ENCODE data around the gene MMP3.

DNA sequence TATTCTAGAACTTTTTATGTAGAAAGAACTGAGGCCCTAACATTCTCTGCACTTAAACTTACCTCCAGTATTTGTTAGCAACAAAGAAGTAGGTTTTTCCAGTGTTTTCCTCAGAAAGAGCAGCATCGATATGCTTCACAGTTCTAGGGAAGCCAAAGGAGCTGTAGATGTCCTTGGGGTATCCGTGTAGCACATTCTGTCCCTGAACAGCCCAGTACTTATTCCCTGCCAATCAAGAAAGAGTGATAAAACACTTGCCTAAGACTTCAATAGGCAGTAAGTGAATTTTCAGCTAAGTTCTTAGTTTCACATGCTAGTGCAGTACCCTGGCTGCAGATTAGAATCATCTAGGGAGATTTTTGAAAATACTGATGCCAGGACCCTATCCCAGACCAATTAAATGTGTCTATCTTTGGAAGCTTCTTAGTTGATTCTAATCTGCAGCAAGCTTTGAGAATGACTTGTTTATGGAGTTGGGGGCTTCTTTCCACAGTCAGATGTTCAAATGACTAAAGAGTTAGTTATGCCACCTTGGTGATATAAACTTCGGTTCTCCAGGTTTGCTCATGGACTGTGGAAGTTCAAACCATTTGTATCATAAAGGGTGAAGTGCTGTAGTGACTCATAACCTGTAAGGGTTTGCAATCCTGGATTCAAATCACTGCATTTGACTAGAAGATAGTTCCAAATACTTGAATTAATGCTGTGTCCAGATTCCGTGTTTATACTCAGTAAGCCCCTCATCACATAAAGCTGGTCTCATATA is 52.0 kb downstream of the MMP3 start:
- TF ChIP-seq, protein P1, sequence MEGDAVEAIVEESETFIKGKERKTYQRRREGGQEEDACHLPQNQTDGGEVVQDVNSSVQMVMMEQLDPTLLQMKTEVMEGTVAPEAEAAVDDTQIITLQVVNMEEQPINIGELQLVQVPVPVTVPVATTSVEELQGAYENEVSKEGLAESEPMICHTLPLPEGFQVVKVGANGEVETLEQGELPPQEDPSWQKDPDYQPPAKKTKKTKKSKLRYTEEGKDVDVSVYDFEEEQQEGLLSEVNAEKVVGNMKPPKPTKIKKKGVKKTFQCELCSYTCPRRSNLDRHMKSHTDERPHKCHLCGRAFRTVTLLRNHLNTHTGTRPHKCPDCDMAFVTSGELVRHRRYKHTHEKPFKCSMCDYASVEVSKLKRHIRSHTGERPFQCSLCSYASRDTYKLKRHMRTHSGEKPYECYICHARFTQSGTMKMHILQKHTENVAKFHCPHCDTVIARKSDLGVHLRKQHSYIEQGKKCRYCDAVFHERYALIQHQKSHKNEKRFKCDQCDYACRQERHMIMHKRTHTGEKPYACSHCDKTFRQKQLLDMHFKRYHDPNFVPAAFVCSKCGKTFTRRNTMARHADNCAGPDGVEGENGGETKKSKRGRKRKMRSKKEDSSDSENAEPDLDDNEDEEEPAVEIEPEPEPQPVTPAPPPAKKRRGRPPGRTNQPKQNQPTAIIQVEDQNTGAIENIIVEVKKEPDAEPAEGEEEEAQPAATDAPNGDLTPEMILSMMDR (IDR thresholded peaks at IDR 0.05; ENCODE audit: insufficient read depth, low read depth, low read length): no peak
- no peak for TF ChIP-seq EZH2 (IDR thresholded peaks at IDR 0.05; ENCODE audit: insufficient read depth, low read length)
